Measurements from ENCODE around the gene PAK1. TPM values are rescaled to one million over a fixed set of nuclear protein-coding genes. Genes with fewer than 3 reads are reported as not detected.

The PAK1 gene
- total and polyA plus RNA-seq, 10 of the 15 experiments (the other 5 are each of a cell fraction or from before 2014, with no cell fraction given), result 43.8 to 321 (median 110) TPM

DNA sequence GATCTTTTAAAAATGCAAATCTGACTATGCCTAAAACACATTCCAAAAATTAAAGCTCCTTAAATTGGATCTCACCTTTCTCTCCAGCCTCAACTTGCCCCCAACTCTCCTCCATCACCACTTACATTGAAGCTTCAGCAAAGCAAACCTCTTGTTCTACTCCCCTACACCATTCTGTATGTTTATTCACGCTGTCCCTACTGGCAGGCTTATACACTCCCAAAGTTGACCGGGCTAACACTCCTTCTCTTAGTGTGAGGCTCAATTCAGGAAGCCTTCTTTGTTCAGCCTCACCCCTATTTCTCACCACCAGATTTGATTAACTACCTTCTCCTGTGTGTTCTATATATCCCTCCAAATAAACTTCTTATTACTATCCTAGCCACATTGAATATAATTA lies 170.6 kb downstream of the PAK1 start:
- ChIA-PET POLR2A (no interaction called here), RAD21 (ENCODE audit: unreplicated experiment) (no interaction called here), SMC1A (ENCODE audit: uncharacterized antibody, unreplicated experiment) (interaction anchor here (0.7 kb wide), 1 partner anchor 12 kb away, joined by 3 read pairs; no protein-coding TSS in a partner anchor), CTCF (interaction anchor here (1.0 kb wide), 1 partner anchor 18 kb away, joined by 3 read pairs; no protein-coding TSS in a partner anchor)
- no peaks in the 10 kb centered on the region for H3K4me1 ChIP-seq (ENCODE audit: control insufficient read depth, insufficient read depth, low read length)
- no peak overlapping the region for H3K9ac ChIP-seq (ENCODE audit: control insufficient read depth, insufficient read depth, low read length)
- TF ChIP-seq, protein P1, sequence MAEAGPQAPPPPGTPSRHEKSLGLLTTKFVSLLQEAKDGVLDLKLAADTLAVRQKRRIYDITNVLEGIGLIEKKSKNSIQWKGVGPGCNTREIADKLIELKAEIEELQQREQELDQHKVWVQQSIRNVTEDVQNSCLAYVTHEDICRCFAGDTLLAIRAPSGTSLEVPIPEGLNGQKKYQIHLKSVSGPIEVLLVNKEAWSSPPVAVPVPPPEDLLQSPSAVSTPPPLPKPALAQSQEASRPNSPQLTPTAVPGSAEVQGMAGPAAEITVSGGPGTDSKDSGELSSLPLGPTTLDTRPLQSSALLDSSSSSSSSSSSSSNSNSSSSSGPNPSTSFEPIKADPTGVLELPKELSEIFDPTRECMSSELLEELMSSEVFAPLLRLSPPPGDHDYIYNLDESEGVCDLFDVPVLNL (IDR thresholded peaks at IDR 0.05; ENCODE audit: low read depth, low read length), result no peak
- no peak for TF ChIP-seq MYB (IDR thresholded peaks at IDR 0.05; ENCODE audit: borderline replicate concordance, low read depth, low read length)
- TF ChIP-seq ATF7 (IDR thresholded peaks at IDR 0.05; ENCODE audit: low read depth), result no peak
- TF ChIP-seq, protein P2, sequence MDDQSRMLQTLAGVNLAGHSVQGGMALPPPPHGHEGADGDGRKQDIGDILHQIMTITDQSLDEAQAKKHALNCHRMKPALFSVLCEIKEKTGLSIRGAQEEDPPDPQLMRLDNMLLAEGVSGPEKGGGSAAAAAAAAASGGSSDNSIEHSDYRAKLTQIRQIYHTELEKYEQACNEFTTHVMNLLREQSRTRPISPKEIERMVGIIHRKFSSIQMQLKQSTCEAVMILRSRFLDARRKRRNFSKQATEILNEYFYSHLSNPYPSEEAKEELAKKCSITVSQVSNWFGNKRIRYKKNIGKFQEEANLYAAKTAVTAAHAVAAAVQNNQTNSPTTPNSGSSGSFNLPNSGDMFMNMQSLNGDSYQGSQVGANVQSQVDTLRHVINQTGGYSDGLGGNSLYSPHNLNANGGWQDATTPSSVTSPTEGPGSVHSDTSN (IDR thresholded peaks at IDR 0.05; ENCODE audit: insufficient replicate concordance, low read depth, low read length), result no peak
- TF ChIP-seq, protein P3, sequence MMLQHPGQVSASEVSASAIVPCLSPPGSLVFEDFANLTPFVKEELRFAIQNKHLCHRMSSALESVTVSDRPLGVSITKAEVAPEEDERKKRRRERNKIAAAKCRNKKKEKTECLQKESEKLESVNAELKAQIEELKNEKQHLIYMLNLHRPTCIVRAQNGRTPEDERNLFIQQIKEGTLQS (IDR thresholded peaks at IDR 0.05; ENCODE audit: borderline replicate concordance, extremely low read depth, low read depth, low read length), result no peak
- no peak for TF ChIP-seq STAT1 (conservative IDR thresholded peaks at IDR 0.05)
- TF ChIP-seq EP300 (IDR thresholded peaks at IDR 0.05; ENCODE audit: borderline replicate concordance in 1 of 2, control insufficient read depth in 1 of 2, low read depth in 2 of 2, low read length in 2 of 2), result no peak
- no peak for TF ChIP-seq ZNF24 (IDR thresholded peaks at IDR 0.05)
- no peak for TF ChIP-seq JUNB (IDR thresholded peaks at IDR 0.05)
- no peak for TF ChIP-seq FOS (IDR thresholded peaks at IDR 0.05; ENCODE audit: borderline replicate concordance, extremely low read depth, insufficient read length)
- no peak for TF ChIP-seq POLR2A (IDR thresholded peaks at IDR 0.05; ENCODE audit: low read depth, low read length)
- TF ChIP-seq DPF2 (IDR thresholded peaks at IDR 0.05), result no peak
- no peak for TF ChIP-seq SUPT20H (IDR thresholded peaks at IDR 0.05; ENCODE audit: borderline replicate concordance, control insufficient read depth, low read depth, low read length)
- TF ChIP-seq, protein P4, sequence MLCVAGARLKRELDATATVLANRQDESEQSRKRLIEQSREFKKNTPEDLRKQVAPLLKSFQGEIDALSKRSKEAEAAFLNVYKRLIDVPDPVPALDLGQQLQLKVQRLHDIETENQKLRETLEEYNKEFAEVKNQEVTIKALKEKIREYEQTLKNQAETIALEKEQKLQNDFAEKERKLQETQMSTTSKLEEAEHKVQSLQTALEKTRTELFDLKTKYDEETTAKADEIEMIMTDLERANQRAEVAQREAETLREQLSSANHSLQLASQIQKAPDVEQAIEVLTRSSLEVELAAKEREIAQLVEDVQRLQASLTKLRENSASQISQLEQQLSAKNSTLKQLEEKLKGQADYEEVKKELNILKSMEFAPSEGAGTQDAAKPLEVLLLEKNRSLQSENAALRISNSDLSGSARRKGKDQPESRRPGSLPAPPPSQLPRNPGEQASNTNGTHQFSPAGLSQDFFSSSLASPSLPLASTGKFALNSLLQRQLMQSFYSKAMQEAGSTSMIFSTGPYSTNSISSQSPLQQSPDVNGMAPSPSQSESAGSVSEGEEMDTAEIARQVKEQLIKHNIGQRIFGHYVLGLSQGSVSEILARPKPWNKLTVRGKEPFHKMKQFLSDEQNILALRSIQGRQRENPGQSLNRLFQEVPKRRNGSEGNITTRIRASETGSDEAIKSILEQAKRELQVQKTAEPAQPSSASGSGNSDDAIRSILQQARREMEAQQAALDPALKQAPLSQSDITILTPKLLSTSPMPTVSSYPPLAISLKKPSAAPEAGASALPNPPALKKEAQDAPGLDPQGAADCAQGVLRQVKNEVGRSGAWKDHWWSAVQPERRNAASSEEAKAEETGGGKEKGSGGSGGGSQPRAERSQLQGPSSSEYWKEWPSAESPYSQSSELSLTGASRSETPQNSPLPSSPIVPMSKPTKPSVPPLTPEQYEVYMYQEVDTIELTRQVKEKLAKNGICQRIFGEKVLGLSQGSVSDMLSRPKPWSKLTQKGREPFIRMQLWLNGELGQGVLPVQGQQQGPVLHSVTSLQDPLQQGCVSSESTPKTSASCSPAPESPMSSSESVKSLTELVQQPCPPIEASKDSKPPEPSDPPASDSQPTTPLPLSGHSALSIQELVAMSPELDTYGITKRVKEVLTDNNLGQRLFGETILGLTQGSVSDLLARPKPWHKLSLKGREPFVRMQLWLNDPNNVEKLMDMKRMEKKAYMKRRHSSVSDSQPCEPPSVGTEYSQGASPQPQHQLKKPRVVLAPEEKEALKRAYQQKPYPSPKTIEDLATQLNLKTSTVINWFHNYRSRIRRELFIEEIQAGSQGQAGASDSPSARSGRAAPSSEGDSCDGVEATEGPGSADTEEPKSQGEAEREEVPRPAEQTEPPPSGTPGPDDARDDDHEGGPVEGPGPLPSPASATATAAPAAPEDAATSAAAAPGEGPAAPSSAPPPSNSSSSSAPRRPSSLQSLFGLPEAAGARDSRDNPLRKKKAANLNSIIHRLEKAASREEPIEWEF (IDR thresholded peaks at IDR 0.05; ENCODE audit: insufficient replicate concordance, low read depth, low read length), result no peak
- TF ChIP-seq HDAC6 (IDR thresholded peaks at IDR 0.05; ENCODE audit: unreplicated experiment), result no peak
- TF ChIP-seq, protein P5, sequence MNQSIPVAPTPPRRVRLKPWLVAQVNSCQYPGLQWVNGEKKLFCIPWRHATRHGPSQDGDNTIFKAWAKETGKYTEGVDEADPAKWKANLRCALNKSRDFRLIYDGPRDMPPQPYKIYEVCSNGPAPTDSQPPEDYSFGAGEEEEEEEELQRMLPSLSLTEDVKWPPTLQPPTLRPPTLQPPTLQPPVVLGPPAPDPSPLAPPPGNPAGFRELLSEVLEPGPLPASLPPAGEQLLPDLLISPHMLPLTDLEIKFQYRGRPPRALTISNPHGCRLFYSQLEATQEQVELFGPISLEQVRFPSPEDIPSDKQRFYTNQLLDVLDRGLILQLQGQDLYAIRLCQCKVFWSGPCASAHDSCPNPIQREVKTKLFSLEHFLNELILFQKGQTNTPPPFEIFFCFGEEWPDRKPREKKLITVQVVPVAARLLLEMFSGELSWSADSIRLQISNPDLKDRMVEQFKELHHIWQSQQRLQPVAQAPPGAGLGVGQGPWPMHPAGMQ (IDR thresholded peaks at IDR 0.05; ENCODE audit: borderline replicate concordance), result no peak
- ATAC-seq (no peak), DNase-seq (ENCODE audit: low read depth, low spot score) (no peak), FAIRE-seq (no peak)
- intact Hi-C loops (cut with micrococcal nuclease; ENCODE audit: unreplicated experiment), result no loop called here
- WGBS (ENCODE audit: insufficient coverage, insufficient replicate concordance, low lambda C conversion rate, missing lambda C conversion rate), result 71% methylated on average over 2 of the region's 2 CpGs
- H2AFZ ChIP-seq (ENCODE audit: control insufficient read depth, low read depth, low read length), result no peak overlapping the region
- in situ Hi-C loops (cut with MboI), result no loop called here
- no peak overlapping the region for H3K4me3 ChIP-seq
- BruUV-seq (replicated peaks), result no TSS peak
- H4K20me1 ChIP-seq (ENCODE audit: control insufficient read depth, insufficient read depth), result no peaks in the 10 kb centered on the region
- H3K9me3 ChIP-seq (replicated peaks; ENCODE audit: control insufficient read depth, insufficient read depth, low read length), result no peaks in the 10 kb centered on the region
- no peaks in the 10 kb centered on the region for H3K79me2 ChIP-seq (ENCODE audit: control insufficient read depth, insufficient read depth, low read length)
- no peak overlapping the region for H3K4me2 ChIP-seq (ENCODE audit: control insufficient read depth, insufficient read depth)
- H3K27ac ChIP-seq (ENCODE audit: control insufficient read depth, insufficient read depth), result no peak overlapping the region
- no peaks in the 10 kb centered on the region for H3K27me3 ChIP-seq (replicated peaks in 1 of 2; ENCODE audit: control insufficient read depth in 2 of 2, insufficient read depth in 2 of 2, low read length in 1 of 2)
- H3K36me3 ChIP-seq (ENCODE audit: control insufficient read depth in 2 of 2, insufficient read depth in 2 of 2, low read length in 1 of 2), result no peaks in the 10 kb centered on the region

All from GM12878 (cell line).